Measurements from ENCODE around the gene ERC2.

The ERC2 gene

DNA sequence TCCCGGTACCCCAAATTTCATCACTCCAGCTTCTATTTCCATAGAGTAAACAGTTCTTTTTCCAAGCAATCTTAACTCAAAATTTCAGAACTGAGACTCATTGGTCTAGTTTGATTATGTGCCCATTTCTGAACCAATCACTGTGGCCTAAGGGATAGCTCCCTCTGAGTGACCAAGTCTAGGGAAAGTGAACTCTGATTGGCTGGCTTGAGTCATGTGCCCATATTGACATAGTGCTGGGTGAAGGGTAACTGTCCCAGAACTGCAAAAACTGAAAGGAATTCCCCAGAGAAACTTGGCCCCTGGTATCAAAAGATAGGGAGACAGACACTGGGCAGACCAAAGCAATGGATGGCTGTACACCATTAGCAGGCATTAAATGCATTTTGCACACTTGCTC, 810.0 kb downstream of the ERC2 start:
- TF ChIP-seq TAF1 (IDR thresholded peaks at IDR 0.05; ENCODE audit: low read depth): no peak
- no peak for TF ChIP-seq NFIC (IDR thresholded peaks at IDR 0.05)
- TF ChIP-seq, protein P1, sequence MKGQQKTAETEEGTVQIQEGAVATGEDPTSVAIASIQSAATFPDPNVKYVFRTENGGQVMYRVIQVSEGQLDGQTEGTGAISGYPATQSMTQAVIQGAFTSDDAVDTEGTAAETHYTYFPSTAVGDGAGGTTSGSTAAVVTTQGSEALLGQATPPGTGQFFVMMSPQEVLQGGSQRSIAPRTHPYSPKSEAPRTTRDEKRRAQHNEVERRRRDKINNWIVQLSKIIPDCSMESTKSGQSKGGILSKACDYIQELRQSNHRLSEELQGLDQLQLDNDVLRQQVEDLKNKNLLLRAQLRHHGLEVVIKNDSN (IDR thresholded peaks at IDR 0.05): no peak
- TF ChIP-seq, protein P2, sequence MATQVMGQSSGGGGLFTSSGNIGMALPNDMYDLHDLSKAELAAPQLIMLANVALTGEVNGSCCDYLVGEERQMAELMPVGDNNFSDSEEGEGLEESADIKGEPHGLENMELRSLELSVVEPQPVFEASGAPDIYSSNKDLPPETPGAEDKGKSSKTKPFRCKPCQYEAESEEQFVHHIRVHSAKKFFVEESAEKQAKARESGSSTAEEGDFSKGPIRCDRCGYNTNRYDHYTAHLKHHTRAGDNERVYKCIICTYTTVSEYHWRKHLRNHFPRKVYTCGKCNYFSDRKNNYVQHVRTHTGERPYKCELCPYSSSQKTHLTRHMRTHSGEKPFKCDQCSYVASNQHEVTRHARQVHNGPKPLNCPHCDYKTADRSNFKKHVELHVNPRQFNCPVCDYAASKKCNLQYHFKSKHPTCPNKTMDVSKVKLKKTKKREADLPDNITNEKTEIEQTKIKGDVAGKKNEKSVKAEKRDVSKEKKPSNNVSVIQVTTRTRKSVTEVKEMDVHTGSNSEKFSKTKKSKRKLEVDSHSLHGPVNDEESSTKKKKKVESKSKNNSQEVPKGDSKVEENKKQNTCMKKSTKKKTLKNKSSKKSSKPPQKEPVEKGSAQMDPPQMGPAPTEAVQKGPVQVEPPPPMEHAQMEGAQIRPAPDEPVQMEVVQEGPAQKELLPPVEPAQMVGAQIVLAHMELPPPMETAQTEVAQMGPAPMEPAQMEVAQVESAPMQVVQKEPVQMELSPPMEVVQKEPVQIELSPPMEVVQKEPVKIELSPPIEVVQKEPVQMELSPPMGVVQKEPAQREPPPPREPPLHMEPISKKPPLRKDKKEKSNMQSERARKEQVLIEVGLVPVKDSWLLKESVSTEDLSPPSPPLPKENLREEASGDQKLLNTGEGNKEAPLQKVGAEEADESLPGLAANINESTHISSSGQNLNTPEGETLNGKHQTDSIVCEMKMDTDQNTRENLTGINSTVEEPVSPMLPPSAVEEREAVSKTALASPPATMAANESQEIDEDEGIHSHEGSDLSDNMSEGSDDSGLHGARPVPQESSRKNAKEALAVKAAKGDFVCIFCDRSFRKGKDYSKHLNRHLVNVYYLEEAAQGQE (IDR thresholded peaks at IDR 0.05; ENCODE audit: low read depth): no peak
- no peak for TF ChIP-seq FOXM1 (IDR thresholded peaks at IDR 0.05; ENCODE audit: borderline replicate concordance, low read depth)
- TF ChIP-seq TEAD4 (IDR thresholded peaks at IDR 0.05): no peak
- no peak for TF ChIP-seq RAD21 (IDR thresholded peaks at IDR 0.05; ENCODE audit: low read depth)
- TF ChIP-seq YY1 (IDR thresholded peaks at IDR 0.05; ENCODE audit: low read depth): no peak
- no peak for TF ChIP-seq ZBTB7A (IDR thresholded peaks at IDR 0.05; ENCODE audit: low read depth)
- no peak for TF ChIP-seq TCF12 (IDR thresholded peaks at IDR 0.05; ENCODE audit: low read depth)

DNA sequence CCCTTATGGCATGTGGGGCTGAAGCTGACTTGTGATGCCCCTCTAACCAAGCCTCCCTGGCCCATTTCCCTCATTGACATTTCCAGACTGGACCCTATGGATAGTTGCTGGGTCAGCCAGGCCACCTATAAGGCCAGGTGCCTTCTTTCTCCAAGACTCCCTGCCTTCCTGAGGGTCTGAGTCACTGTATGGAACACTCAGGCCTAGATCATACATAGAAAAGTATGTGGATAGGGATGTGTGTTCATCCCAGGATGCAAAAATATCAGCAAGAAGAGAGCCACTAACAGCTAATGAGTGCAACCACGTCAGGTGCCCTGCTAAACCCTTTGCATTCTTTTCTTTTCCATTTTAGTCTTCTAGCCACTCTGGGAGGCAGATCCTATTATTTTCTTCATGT, 812.7 kb downstream of the ERC2 start:
- TF ChIP-seq, protein P3, sequence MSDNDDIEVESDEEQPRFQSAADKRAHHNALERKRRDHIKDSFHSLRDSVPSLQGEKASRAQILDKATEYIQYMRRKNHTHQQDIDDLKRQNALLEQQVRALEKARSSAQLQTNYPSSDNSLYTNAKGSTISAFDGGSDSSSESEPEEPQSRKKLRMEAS (IDR thresholded peaks at IDR 0.05): no peak
- TF ChIP-seq ZBTB7A (IDR thresholded peaks at IDR 0.05; ENCODE audit: low read depth): no peak
- TF ChIP-seq EP300 (IDR thresholded peaks at IDR 0.05; ENCODE audit: borderline replicate concordance): no peak
- TF ChIP-seq RAD21 (IDR thresholded peaks at IDR 0.05; ENCODE audit: low read depth): no peak
- TF ChIP-seq FOXM1 (IDR thresholded peaks at IDR 0.05; ENCODE audit: borderline replicate concordance, low read depth): no peak
- no peak for TF ChIP-seq YY1 (IDR thresholded peaks at IDR 0.05; ENCODE audit: low read depth)
- TF ChIP-seq TEAD4 (IDR thresholded peaks at IDR 0.05): no peak
- no peak for TF ChIP-seq NFIC (IDR thresholded peaks at IDR 0.05)
- TF ChIP-seq CREB1 (IDR thresholded peaks at IDR 0.05; ENCODE audit: low read depth): no peak
- TF ChIP-seq, protein P1 (IDR thresholded peaks at IDR 0.05): no peak
- TF ChIP-seq, protein P2 (IDR thresholded peaks at IDR 0.05; ENCODE audit: low read depth): no peak
- no peak for TF ChIP-seq TAF1 (IDR thresholded peaks at IDR 0.05; ENCODE audit: low read depth)
- no peak for TF ChIP-seq TCF12 (IDR thresholded peaks at IDR 0.05; ENCODE audit: low read depth)
- no peak for TF ChIP-seq EGR1 (IDR thresholded peaks at IDR 0.05)
- TF ChIP-seq CEBPB (IDR thresholded peaks at IDR 0.05): no peak

DNA sequence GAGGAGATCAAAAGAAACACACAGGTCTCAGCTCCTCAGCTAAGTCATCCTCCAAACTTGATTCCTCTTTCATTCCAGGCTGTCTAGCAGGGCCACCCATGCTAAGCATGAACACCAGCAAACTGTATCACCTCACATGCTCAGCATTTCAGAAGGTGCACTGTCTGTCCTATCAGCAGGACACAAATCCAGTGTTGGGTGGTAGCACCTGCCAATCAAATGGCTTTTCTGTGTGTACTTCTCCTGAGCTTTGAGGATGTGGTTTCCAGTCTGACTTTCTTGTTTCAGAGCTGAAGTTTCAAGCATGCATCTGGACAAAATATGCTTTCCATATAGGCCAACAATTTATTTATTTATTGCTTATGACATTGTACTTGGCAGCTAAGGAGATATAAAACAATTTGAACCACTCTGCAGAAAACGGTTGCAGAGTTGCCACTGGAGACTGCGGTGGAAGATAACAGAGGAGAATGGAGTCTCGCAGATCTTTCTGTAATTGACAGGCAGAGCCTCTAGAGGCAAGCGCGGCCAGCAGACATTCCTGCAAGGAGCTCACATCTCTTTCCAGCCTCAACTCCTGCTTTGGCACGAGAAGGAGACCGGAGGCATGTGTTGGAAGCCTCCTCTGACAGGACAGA, 814.0 kb downstream of the ERC2 start:
- TF ChIP-seq EGR1 (IDR thresholded peaks at IDR 0.05) (no peak), CREB1 (IDR thresholded peaks at IDR 0.05; ENCODE audit: low read depth) (no peak), TEAD4 (IDR thresholded peaks at IDR 0.05) (no peak), RAD21 (IDR thresholded peaks at IDR 0.05; ENCODE audit: low read depth) (no peak), EP300 (IDR thresholded peaks at IDR 0.05; ENCODE audit: borderline replicate concordance) (no peak), FOXM1 (IDR thresholded peaks at IDR 0.05; ENCODE audit: borderline replicate concordance, low read depth) (no peak), NFIC (IDR thresholded peaks at IDR 0.05) (no peak), YY1 (IDR thresholded peaks at IDR 0.05; ENCODE audit: low read depth) (no peak), CEBPB (IDR thresholded peaks at IDR 0.05) (no peak), TCF12 (IDR thresholded peaks at IDR 0.05; ENCODE audit: low read depth) (no peak), ZBTB7A (IDR thresholded peaks at IDR 0.05; ENCODE audit: low read depth) (no peak), TAF1 (IDR thresholded peaks at IDR 0.05; ENCODE audit: low read depth) (no peak)
- TF ChIP-seq, protein P2 (IDR thresholded peaks at IDR 0.05; ENCODE audit: low read depth): no peak
- TF ChIP-seq, protein P1 (IDR thresholded peaks at IDR 0.05): no peak
- TF ChIP-seq, protein P3 (IDR thresholded peaks at IDR 0.05): no peak

DNA sequence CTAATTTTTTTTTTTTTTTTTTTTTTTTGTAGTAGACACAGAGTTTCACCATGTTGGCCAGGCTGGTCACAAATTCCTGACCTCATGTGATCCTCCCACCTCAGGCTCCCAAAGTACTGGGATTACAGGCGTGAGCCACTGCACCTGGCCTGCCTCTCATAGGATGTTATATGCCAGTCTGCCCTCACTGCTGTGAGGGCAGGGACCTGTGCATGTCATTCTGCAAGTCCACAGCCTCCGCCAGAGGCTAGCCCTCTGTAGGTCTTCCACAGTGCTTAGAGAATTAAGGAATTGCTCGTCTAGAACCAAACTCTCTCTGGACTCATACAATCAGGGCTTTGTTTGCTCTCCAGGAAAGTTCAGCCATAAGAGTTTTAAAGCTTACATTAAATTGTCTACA, 817.3 kb downstream of the ERC2 start:
- TF ChIP-seq ZBTB7A (IDR thresholded peaks at IDR 0.05; ENCODE audit: low read depth) (no peak), RAD21 (IDR thresholded peaks at IDR 0.05; ENCODE audit: low read depth) (no peak), EP300 (IDR thresholded peaks at IDR 0.05; ENCODE audit: borderline replicate concordance) (no peak), YY1 (IDR thresholded peaks at IDR 0.05; ENCODE audit: low read depth) (no peak), EGR1 (IDR thresholded peaks at IDR 0.05) (no peak), TAF1 (IDR thresholded peaks at IDR 0.05; ENCODE audit: low read depth) (no peak)
- TF ChIP-seq, protein P3 (IDR thresholded peaks at IDR 0.05): no peak
- TF ChIP-seq, protein P2 (IDR thresholded peaks at IDR 0.05; ENCODE audit: low read depth): no peak

All from Ishikawa (cell line).